Measurements from ENCODE around the gene SYNGAP1. TPM values are rescaled to one million over a fixed set of nuclear protein-coding genes. Genes with fewer than 3 reads are reported as not detected.

The SYNGAP1 gene
- total and polyA plus RNA-seq, 4 donors: 0.32 to 1.8 (median 1.1) TPM

GRCh38 chr6:33433001-33433543, 13.2 kb downstream of the SYNGAP1 start (continued):
- no peak for TF ChIP-seq EGR1 (IDR thresholded peaks at IDR 0.05; ENCODE audit: low read depth in 2 of 2)
- no peak for TF ChIP-seq SP1 (IDR thresholded peaks at IDR 0.05)
- TF ChIP-seq NR2F2 (IDR thresholded peaks at IDR 0.05): no peak
- no peak for TF ChIP-seq MAX (IDR thresholded peaks at IDR 0.05)
- TF ChIP-seq YY1 (IDR thresholded peaks at IDR 0.05): no peak
- no peak for TF ChIP-seq HNF4G (IDR thresholded peaks at IDR 0.05)
- TF ChIP-seq TAF1 (conservative IDR thresholded peaks at IDR 0.05): no peak

GRCh38 chr6:33433544-33434191, 13.8 kb downstream of the SYNGAP1 start:
- H3K27ac ChIP-seq (ENCODE audit: low read depth in 1 of 2, low read length in 2 of 2): no peak overlapping the region
- H3K4me3 ChIP-seq (ENCODE audit: low read depth in 1 of 3, low read length in 3 of 3): no peak overlapping the region
- H3K27me3 ChIP-seq (ENCODE audit: control insufficient read depth in 4 of 4, insufficient read depth in 4 of 4, low read length in 3 of 4): no peaks in the 10 kb centered on the region
- H3K9ac ChIP-seq (ENCODE audit: low read depth in 1 of 2, low read length in 2 of 2): no peak overlapping the region
- H3K9me3 ChIP-seq (ENCODE audit: control insufficient read depth in 4 of 4, low read length in 3 of 4): no peaks in the 10 kb centered on the region
- no peak for DNase-seq (ENCODE audit: low spot score)
- H3K36me3 ChIP-seq (ENCODE audit: control insufficient read depth in 4 of 4, insufficient read depth in 3 of 4, low read depth in 1 of 4, low read length in 3 of 4): peaks cover 0 to 6% (median 1%) of the 10 kb centered on the region in 4 donors
- WGBS: 53% methylated on average over 16 of the region's 17 CpGs
- no peak for TF ChIP-seq RAD21 (IDR thresholded peaks at IDR 0.05)
- TF ChIP-seq HNF4G (IDR thresholded peaks at IDR 0.05): no peak
- no peak for TF ChIP-seq ZBTB33 (IDR thresholded peaks at IDR 0.05)
- no peak for TF ChIP-seq MAX (IDR thresholded peaks at IDR 0.05)
- TF ChIP-seq CTCF (IDR thresholded peaks at IDR 0.05; ENCODE audit: low read depth, low read length, missing input control): no peak
- no peak for TF ChIP-seq RXRA (IDR thresholded peaks at IDR 0.05)
- no peak for TF ChIP-seq REST (IDR thresholded peaks at IDR 0.05)
- no peak for TF ChIP-seq ATF3 (IDR thresholded peaks at IDR 0.05)
- TF ChIP-seq FOXA2 (IDR thresholded peaks at IDR 0.05): no peak
- TF ChIP-seq HNF4A (conservative IDR thresholded peaks at IDR 0.05): no peak
- no peak for TF ChIP-seq TAF1 (conservative IDR thresholded peaks at IDR 0.05)
- TF ChIP-seq NR2F2 (IDR thresholded peaks at IDR 0.05): no peak
- TF ChIP-seq EGR1 (IDR thresholded peaks at IDR 0.05; ENCODE audit: low read depth in 2 of 2): no peak
- TF ChIP-seq JUND (IDR thresholded peaks at IDR 0.05): no peak
- H3K4me1 ChIP-seq (ENCODE audit: control insufficient read depth in 4 of 4, insufficient read depth in 4 of 4, low read length in 3 of 4): peaks cover 3 to 25% (median 14%) of the 10 kb centered on the region in 4 donors

All from liver (tissue), 9 donors.